HS-27A (cell line): ENCODE measurements around the gene BEGAIN.

Experiments
- DNase-seq: peaks from one replicate; pipeline ENCODE4 v3.0.0-alpha.2; 2012; ENCODE audit warnings: low read depth, missing footprints

Gene BEGAIN

GRCh38 chr14:100601064-100601463 lies 13.8 kb upstream of the BEGAIN start:
- no peak for DNase-seq

GRCh38 chr14:100599981-100600380 lies 12.8 kb upstream of the BEGAIN start:
- DNase-seq = no peak

GRCh38 chr14:100594625-100594951 lies 7.4 kb upstream of the BEGAIN start:
- DNase-seq = no peak

GRCh38 chr14:100593751-100594624 lies 6.8 kb upstream of the BEGAIN start:
- DNase-seq = no peak

- DNase-seq = no peak
These were observed 5.8 kb upstream of the BEGAIN start for GRCh38 chr14:100592972-100593371.

- DNase-seq = no peak
These were observed 5.3 kb upstream of the BEGAIN start for GRCh38 chr14:100592461-100592891.

GRCh38 chr14:100591453-100592371 lies 4.5 kb upstream of the BEGAIN start:
- no peak for DNase-seq

- no peak for DNase-seq
These were observed 3.7 kb upstream of the BEGAIN start for GRCh38 chr14:100590726-100591452.

- DNase-seq = no peak
These were observed 2.7 kb upstream of the BEGAIN start for GRCh38 chr14:100589760-100590469.

GRCh38 chr14:100589071-100589759 lies 2.0 kb upstream of the BEGAIN start:
- no peak for DNase-seq

- no peak for DNase-seq
These were observed 1.5 kb upstream of the BEGAIN start for GRCh38 chr14:100588671-100589070.

- no peak for DNase-seq
These were observed 670 bp upstream of the BEGAIN start for GRCh38 chr14:100587763-100588411.

GRCh38 chr14:100586403-100587085 lies 673 bp downstream of the BEGAIN start:
- DNase-seq = no peak

GRCh38 chr14:100586153-100586402 lies 1.1 kb downstream of the BEGAIN start:
- DNase-seq = no peak

- DNase-seq = no peak
These were observed 1.6 kb downstream of the BEGAIN start for GRCh38 chr14:100585448-100586152.

GRCh38 chr14:100584056-100585031 lies 2.9 kb downstream of the BEGAIN start:
- DNase-seq = no peak

- DNase-seq = no peak
These were observed 4.0 kb downstream of the BEGAIN start for GRCh38 chr14:100583245-100583644.

- DNase-seq = no peak
These were observed 4.6 kb downstream of the BEGAIN start for GRCh38 chr14:100582496-100583165.
